DMS53 treated with DMSO at 0.1 percent for 48 hours (cell line): ENCODE results near the gene G3BP1.
"Not testable (repeated sequence)": the region's sequence is repeated elsewhere in the genome, so short reads cannot be mapped to it uniquely, and the experiment has no call there.

Experiments used
- DNase-seq: peaks from one replicate; lab custom pipeline; 2025; ENCODE audit not compliant: unreplicated experiment; lab: John Stamatoyannopoulos, UW

The G3BP1 gene

GRCh38 chr5:151793358-151793757, 21.6 kb downstream of the G3BP1 start:
- DNase-seq: no peak

GRCh38 chr5:151795426-151795825, 23.7 kb downstream of the G3BP1 start:
- DNase-seq: no peak

GRCh38 chr5:151798674-151799073, 26.9 kb downstream of the G3BP1 start:
- no peak for DNase-seq

GRCh38 chr5:151799407-151799806, 27.7 kb downstream of the G3BP1 start:
- DNase-seq: no peak

GRCh38 chr5:151800532-151800931, 28.8 kb downstream of the G3BP1 start:
- DNase-seq: no peak

GRCh38 chr5:151805414-151806223, 33.9 kb downstream of the G3BP1 start:
- no peak for DNase-seq

- DNase-seq: no peak
These were observed 36.9 kb downstream of the G3BP1 start for GRCh38 chr5:151808451-151809169.

GRCh38 chr5:151810449-151810848, 38.7 kb downstream of the G3BP1 start:
- no peak for DNase-seq

GRCh38 chr5:151810897-151811296, 39.1 kb downstream of the G3BP1 start:
- DNase-seq: no peak

- DNase-seq: no peak
These were observed 40.0 kb downstream of the G3BP1 start for GRCh38 chr5:151811593-151812321.

GRCh38 chr5:151812757-151813309, 41.1 kb downstream of the G3BP1 start:
- DNase-seq: no peak

- DNase-seq: no peak
These were observed 43.3 kb downstream of the G3BP1 start for GRCh38 chr5:151815051-151815450.

- DNase-seq: no peak
These were observed 48.1 kb downstream of the G3BP1 start for GRCh38 chr5:151819830-151820229.

GRCh38 chr5:151820271-151820670, 48.5 kb downstream of the G3BP1 start:
- DNase-seq: no peak

GRCh38 chr5:151820903-151821302, 49.1 kb downstream of the G3BP1 start:
- DNase-seq: no peak

- no peak for DNase-seq
These were observed 50.4 kb downstream of the G3BP1 start for GRCh38 chr5:151822141-151822540.

GRCh38 chr5:151825445-151825844, 53.7 kb downstream of the G3BP1 start:
- peak; percentile 67 for DNase-seq

- no peak for DNase-seq
These were observed 57.6 kb downstream of the G3BP1 start for GRCh38 chr5:151829370-151829769.

- DNase-seq: not testable (repeated sequence)
These were observed 61.1 kb downstream of the G3BP1 start for GRCh38 chr5:151832843-151833242.

GRCh38 chr5:151846765-151847164, 75.0 kb downstream of the G3BP1 start:
- no peak for DNase-seq

- no peak for DNase-seq
These were observed 76.1 kb downstream of the G3BP1 start for GRCh38 chr5:151847871-151848270.
